ENCODE measurements around the gene AQP2.

GRCh38 chr12:49985981-49986380 lies 35.4 kb downstream of the AQP2 start:
- TF ChIP-seq HMGA1 (CRISPR knock-in tag; conservative IDR thresholded peaks at IDR 0.05) = no peak
- TF ChIP-seq TCF7 (IDR thresholded peaks at IDR 0.05; ENCODE audit: low read depth) = no peak
- no peak for TF ChIP-seq ZNF460 (CRISPR knock-in tag; IDR thresholded peaks at IDR 0.05; ENCODE audit: borderline replicate concordance)
- no peak for TF ChIP-seq ZNF124 (CRISPR knock-in tag; IDR thresholded peaks at IDR 0.05)
- TF ChIP-seq CREB1 (IDR thresholded peaks at IDR 0.05) = no peak
- TF ChIP-seq CREB1 (CRISPR knock-in tag; IDR thresholded peaks at IDR 0.05) = no peak
- TF ChIP-seq ZNF318 (CRISPR knock-in tag; IDR thresholded peaks at IDR 0.05) = no peak

Data from HepG2 (cell line).